Fibroblast of peridontal ligament (primary cell): ENCODE measurements around the gene ADGRV1.

Source experiments
- DNase-seq: peaks from one replicate; pipeline ENCODE4 v3.0.0-alpha.2; 2010; ENCODE audit errors: extremely low read depth

Gene ADGRV1

GRCh38 chr5:90868799-90869198 is 310.2 kb downstream of the ADGRV1 start:
- no peak for DNase-seq

DNA sequence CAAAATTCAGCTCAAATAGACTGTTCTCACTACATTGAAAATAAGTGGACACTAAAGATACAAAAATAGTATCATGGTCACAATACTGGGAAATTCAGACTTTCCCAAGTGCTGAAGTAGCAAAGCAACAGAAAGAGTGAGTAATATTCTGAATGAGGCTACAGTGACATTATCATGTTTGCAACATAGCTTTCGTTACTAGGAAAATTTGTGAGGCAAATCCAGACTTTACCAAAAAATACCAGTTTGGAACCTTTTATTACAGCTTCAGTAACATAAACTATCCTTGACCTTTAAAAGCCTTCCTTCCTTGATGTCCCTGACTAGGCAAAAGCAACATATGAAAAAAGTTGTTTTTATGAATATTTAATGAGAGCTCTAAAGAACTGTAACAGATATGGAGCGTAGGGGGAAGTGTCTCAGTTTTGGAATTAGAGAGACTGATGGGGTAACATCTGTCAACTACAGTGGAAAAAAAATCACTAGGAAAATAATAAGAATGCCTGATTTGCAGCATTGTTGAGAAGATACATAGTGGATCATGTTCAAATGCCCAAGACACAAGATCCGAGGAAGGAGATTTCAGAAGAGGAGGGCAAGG is 312.9 kb downstream of the ADGRV1 start:
- DNase-seq = peak; percentile 20

DNA sequence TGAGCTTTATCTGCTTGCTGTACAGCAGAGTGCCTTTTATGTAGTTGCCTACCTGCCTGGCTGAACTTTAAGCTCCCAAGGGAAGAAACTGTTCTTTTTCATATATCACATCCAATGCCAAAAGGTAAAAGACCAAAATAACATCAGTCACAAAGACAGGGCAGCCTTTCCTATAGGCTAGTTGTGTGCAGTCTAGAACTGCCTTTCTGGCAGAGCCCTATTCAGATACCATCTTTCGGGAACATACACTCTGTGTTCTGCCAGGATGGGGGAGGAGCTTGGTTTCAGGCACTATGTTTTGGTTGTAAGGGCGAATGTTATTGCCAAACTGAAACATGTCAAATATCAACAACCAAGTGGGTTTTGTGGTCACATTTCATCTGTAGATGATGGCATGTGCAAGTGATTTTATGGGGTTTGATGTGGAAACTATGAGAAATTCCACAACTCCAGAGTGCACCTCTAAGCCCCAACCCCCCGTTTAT is 314.5 kb downstream of the ADGRV1 start:
- peak; percentile 13 for DNase-seq

GRCh38 chr5:90874066-90874465 is 315.5 kb downstream of the ADGRV1 start:
- DNase-seq = no peak

DNA sequence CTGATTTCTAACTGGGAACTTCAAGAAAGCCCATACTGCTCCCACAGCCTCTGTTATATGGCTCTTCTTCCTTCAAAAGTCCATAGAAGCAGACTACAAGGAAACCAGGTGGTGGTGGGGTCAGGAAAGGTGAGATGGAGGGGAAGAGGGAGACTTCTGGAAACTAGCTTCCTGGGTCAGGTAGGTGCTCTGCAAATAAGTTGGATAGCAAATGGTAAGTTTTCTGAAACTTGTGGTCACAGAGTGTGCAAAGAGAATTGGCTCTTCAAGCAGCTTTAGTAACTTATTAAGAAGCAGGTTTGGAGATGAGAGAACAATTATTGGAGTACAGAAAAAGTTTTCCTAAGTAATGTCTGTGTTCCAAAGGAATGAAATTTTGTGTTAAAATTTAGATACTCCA is 316.9 kb downstream of the ADGRV1 start:
- DNase-seq = no peak

DNA sequence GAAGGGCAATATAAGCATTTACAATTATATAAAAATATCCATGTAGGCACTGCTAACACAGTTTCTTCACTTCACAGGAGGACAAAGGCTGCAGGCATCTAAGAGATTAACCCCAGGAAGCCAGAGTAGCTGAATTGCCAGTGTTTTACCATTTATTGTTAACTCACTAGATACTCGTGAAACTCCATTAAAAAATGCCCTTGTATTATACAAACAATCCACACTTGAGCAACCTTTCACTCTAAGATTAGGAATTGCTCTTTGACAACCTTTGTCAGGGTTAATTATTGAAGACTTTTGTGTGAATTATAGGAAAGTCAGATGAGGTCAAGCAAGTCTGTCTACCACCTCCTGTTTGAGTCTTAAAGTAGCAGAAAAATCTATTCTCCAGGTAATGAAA is 317.8 kb downstream of the ADGRV1 start:
- no peak for DNase-seq

- DNase-seq = no peak
Observed at GRCh38 chr5:90877049-90877448, 318.5 kb downstream of the ADGRV1 start.

- DNase-seq = peak; percentile 70
Observed at GRCh38 chr5:90878081-90878480, 319.5 kb downstream of the ADGRV1 start.

GRCh38 chr5:90878549-90879196 is 320.1 kb downstream of the ADGRV1 start:
- DNase-seq = peak; percentile 57

DNA sequence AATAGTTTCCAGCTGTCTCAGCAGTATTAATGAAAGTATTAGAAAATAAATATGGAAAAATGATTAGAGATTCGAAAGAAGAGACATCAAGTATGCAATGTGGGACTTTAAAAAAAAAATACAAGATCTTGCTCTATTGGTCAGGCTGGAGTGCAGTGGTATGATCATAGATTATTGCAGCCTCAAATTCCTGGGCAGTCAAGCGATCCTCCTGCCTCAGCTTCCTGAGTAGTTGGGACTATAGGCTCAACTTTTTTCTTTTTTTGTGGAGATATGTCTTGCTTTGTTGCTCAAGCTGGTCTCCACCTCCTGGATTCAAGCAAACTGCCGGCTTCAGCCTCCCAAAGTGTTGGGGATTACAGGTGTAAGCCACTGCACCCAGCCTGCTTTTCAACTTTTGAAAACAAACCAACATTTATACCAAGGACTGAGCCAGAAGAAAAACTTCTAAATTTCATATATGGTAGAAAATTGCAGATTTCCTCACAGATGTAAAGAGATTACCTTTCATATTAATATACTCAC is 323.1 kb downstream of the ADGRV1 start:
- no peak for DNase-seq

DNA sequence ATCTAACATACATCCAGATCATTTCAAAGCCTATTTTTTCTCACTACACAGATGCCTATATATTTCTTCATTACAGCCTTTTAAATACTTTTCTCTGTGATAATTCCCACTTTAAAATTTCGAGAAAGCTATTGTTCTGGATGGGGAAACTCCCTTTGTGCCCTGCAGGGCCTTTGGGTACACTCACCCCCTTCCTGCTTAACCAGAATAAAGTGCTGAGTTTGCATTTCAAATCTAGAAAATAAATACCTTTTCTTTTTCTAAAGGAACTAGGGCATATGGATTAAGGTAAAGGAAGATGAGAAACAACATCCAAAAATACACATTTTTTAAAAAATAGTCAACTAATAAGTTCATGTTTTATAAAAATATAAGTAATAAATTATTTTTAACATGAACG is 323.9 kb downstream of the ADGRV1 start:
- no peak for DNase-seq

DNA sequence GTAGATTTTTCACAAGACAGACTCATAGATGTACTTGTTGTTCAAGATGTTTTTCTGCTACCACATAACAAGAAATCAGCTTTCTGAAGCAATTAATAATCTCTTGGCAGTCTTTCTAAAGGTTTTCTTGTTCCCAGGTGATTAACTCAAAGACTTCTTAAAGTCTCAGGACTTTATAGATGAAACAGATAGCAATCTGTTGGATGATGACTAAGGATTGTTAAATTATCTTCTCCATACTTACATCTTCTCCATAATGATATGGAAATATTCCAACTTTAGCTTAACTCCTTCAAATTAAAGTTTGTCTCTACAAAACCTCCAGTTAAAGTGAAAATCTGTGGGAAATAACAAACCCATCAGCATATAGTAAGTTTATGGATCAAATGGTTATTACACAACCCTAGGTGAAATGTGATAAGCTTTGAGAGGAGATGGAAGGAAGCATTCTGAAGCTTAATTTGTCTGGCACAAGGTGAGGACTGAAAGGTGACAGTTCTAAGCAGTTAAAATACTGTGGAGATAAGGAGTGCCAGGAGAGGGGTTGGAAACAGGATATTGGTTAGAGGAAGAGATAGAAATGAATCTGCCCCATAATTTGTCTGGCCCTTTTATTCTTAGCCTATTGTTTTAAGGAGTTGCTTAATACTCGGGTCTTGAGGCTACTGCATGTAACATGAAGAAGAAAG is 326.7 kb downstream of the ADGRV1 start:
- DNase-seq = no peak

DNA sequence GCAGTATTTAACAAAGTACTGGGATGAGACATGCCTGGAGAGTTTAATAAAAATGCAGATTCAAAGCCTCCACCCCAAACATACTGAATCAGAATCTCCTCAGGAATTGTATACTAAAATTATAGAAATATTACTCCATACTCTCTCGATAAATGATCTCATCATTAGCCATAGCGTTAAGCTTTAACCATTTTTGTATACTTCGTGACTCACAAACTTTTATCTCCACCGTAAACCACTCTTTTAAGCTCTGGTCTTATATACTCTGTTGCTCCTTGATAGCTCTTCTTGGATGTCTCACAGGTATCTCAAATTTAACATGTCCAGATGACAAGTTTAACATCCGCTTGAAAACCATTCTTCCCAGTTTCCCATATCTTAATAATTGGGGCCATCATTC is 327.8 kb downstream of the ADGRV1 start:
- no peak for DNase-seq

DNA sequence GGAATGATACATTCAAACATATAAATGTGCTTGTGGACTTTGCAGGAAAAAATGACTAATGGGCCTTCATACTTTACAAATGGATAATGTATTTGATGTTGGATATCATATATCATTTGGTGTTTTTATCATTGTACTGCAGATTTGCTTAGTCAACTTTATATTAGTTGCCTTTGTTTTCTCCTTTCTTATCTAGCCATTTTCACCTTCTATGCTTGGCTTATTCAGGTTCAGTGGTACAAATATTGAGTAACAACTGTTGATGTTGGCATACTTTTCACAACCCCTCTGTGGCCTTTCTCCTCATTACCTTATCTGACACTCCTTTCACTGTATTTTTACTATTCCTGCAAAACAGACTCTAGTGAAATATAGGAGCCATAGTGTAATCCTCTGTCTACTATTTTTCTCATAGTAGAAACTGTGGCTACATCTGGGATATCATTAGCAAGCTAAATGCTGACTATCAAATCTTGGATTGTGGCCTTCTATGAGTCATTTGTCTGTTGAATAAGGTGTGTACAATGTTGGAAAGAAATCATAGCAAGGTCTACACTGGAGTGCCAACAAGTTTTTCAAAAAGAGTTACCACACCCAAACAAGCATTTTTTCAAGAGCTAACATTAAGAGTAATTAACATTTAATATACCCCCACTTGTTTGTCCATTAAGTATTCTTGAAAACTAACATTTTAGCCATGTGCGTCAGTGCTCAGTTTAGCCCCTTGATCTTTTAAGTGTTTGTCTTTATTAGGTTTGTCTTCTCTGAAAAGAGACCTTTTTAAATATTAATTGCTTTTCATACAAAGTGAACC is 330.1 kb downstream of the ADGRV1 start:
- DNase-seq = peak; percentile 12

GRCh38 chr5:90889325-90889600 is 330.7 kb downstream of the ADGRV1 start:
- DNase-seq = no peak

- no peak for DNase-seq
Observed at GRCh38 chr5:90890180-90890579, 331.6 kb downstream of the ADGRV1 start.

GRCh38 chr5:90894866-90895420 is 336.3 kb downstream of the ADGRV1 start:
- DNase-seq = no peak

GRCh38 chr5:90897618-90898017 is 339.0 kb downstream of the ADGRV1 start:
- DNase-seq = no peak

DNA sequence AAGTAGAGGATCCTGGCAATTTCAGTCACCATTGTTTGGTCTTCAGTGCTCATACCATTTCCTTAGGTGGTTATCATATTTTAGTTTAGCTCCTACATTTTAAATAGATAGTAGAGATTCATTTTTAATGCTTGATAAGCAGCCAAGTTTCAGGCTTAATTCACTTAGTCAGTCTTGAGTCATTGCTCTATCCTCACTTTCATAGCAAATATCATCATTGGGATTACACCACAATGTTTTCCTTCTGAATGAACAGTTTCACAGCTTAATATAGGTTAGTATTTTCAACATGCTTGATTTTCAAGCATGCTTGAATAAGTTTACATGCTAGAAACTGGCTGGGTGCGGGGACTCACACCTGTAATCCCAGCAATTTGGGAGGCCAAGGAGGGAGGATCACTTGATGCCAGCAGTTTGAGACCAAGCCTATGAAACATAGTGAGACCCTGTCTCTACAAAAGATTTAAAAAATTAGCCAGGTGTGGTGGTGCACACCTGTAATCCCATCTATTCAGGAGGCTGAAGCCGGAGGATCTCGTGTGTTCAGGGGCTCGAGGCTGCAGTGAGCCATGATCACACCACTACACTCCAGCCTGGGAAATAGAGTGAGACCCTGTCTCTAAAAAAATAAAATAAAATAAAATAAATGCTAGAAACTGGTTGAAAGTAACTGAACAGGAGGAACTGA is 339.9 kb downstream of the ADGRV1 start:
- no peak for DNase-seq

DNA sequence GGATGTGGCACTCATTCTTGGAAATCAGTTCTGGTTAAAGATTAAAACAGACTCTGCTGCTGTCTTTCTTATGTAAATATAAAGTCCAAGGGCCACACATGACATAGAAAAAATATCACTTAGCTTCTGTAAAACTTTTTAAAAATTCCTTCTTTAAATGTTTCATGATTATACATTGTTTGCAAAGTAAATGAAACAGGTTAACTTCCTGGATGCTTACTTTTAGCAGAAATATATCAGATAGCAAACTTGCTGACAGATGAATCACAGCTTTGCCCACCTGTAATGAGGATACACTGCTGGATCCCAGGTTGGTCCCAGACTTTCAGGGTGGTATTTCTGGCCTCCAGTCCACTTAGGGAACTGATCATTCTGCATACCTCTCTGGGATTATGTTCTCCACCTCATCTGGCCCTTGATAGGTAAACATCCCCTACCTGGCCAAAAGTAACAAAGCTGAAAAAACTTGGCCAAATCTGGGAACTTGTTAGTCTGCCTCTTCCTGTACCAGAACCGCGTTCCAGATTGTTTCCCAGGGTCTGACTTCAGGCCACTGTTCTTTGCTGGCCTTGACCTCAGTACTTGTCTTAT is 340.5 kb downstream of the ADGRV1 start:
- no peak for DNase-seq

DNA sequence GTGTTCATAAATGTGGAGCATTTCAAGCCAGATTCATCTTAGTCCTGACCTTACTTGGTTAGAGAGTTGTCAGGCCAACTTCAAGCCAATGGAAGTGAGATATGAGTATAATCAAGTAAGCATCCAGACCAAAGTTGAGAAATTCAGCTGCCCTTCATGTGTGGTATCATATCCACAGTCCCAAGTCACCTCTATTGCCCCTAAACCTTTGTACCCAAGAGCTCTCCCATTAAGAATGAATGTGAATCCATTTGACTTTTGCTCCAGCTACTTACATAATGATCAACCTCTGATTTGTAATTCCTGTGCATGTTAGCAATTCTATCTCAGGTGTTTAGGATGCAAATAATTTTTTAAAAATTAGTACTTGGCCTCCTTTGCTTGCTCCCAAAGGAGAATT is 342.7 kb downstream of the ADGRV1 start:
- DNase-seq = no peak
